Activated CD8-positive, alpha-beta memory T cell treated with anti-CD3 and anti-CD28 coated beads, Interleukin-2, amount 50 U/mL, for 4 hours (primary cell): Measurements from ENCODE around the gene ASCC3.

ENCODE experiments used
- DNase-seq: peaks from one replicate; pipeline ENCODE4 v3.0.0-alpha.2; 2020

ASCC3 gene

GRCh38 chr6:100461917-100462705, 419.0 kb downstream of the ASCC3 start:
- DNase-seq = no peak

GRCh38 chr6:100461278-100461916, 419.7 kb downstream of the ASCC3 start:
- DNase-seq = no peak

- no peak for DNase-seq
Observed at GRCh38 chr6:100460650-100461204, 420.4 kb downstream of the ASCC3 start.

GRCh38 chr6:100459592-100460184, 421.4 kb downstream of the ASCC3 start:
- DNase-seq = no peak

GRCh38 chr6:100458841-100459591, 422.1 kb downstream of the ASCC3 start:
- no peak for DNase-seq
